B cell (primary cell): ENCODE measurements around the gene ZNF182. TPM values are rescaled to one million over a fixed set of nuclear protein-coding genes. Genes with fewer than 3 reads are reported as not detected.

ENCODE experiments used
- ATAC-seq: fragments of 200-7000 bp; cut with Tn5 transposase; one replicate; pipeline ENCODE4 v1.10.0; 2021; ENCODE audit warnings: low read depth, mild to moderate bottlenecking, moderate number of reproducible peaks, moderate library complexity
- CTCF ChIA-PET: fragments of 350-600 bp; sonication (Branson Sonifier 250); formaldehyde crosslinking; loops from one replicate; lab custom pipeline; 2021; ENCODE audit warnings: antibody characterized with exemption, inconsistent platforms; lab: Charles Lee
- POLR2A ChIA-PET: fragments of 350-600 bp; sonication (Branson Sonifier 250); formaldehyde crosslinking; loops from one replicate; lab custom pipeline; 2021; ENCODE audit warnings: antibody characterized with exemption; lab: Charles Lee
- DNase-seq: peaks from one replicate; pipeline ENCODE4 v3.0.0; 2013
- H2AFZ ChIP-seq: 2 replicates; pipeline ENCODE4 v1.6.1; 2012; ENCODE audit warnings: mild to moderate bottlenecking, low read depth, low read length; ENCODE audit not compliant: insufficient read depth, poor library complexity, severe bottlenecking
- H3K27ac ChIP-seq, 2 donors: 1 replicate in 1 of 2; 2 replicates in 1 of 2; pipeline ENCODE4 v1.5.1; 2012 to 2013; ENCODE audit warnings: low read length in 2 of 2, mild to moderate bottlenecking in 2 of 2, moderate library complexity in 1 of 2
- H3K27me3 ChIP-seq, 4 experiments: fragments of 200-600 bp in 1 of 4; sonication (generic) in 1 of 4; replicated peaks in 1 of 4; 1 replicate in 2 of 4; 2 replicates in 2 of 4; pipeline versions ENCODE4 v1.6.1 to v1.7.0; 2013 to 2016; ENCODE audit warnings: low read length in 3 of 4, mild to moderate bottlenecking in 2 of 4, mixed read lengths in 1 of 4, moderate library complexity in 1 of 4; ENCODE audit not compliant: insufficient read depth in 4 of 4, control insufficient read depth in 3 of 4; ENCODE audit errors: control extremely low read depth in 1 of 4
- H3K36me3 ChIP-seq, 2 experiments: replicated peaks in 1 of 2; 1 replicate in 1 of 2; 2 replicates in 1 of 2; pipeline versions ENCODE4 v1.6.1 to v1.7.1; 2013; ENCODE audit warnings: low read length in 1 of 2; ENCODE audit not compliant: insufficient read depth in 2 of 2, control insufficient read depth in 1 of 2; ENCODE audit errors: control extremely low read depth in 1 of 2, extremely low read depth in 1 of 2
- H3K4me1 ChIP-seq, 2 donors: fragments of 200-600 bp in 1 of 2; sonication (generic) in 1 of 2; 1 replicate in 1 of 2; 2 replicates in 1 of 2; pipeline versions ENCODE4 v1.5.1 to v1.6.1; 2013 to 2017; ENCODE audit warnings: low read length in 2 of 2; ENCODE audit not compliant: control insufficient read depth in 2 of 2, insufficient read depth in 2 of 2
- H3K4me2 ChIP-seq: replicated peaks from 2 replicates; pipeline ENCODE3; 2012; ENCODE audit warnings: mild to moderate bottlenecking, low read depth, low read length; ENCODE audit not compliant: poor library complexity, severe bottlenecking
- H3K4me3 ChIP-seq, 5 experiments: fragments of 200-600 bp in 1 of 5; sonication (generic) in 1 of 5; 1 replicate in 3 of 5; 2 replicates in 2 of 5; pipeline versions ENCODE4 v1.5.1 to v1.7.0; 2011 to 2016; ENCODE audit warnings: low read length in 4 of 5, mild to moderate bottlenecking in 4 of 5, low read depth in 2 of 5, control low read depth in 1 of 5, moderate library complexity in 1 of 5; ENCODE audit not compliant: insufficient read depth in 1 of 5; ENCODE audit errors: control extremely low read depth in 1 of 5, extremely low read depth in 1 of 5
- H3K79me2 ChIP-seq: fragments of 200-600 bp; sonication (generic); one replicate; pipeline ENCODE4 v1.6.0; 2016; ENCODE audit warnings: low read length; ENCODE audit not compliant: control insufficient read depth, insufficient read depth
- H3K9ac ChIP-seq: fragments of 200-600 bp; sonication (generic); 2 replicates; pipeline ENCODE4 v1.6.1; 2017; ENCODE audit warnings: mild to moderate bottlenecking, low read length, moderate library complexity
- H3K9me3 ChIP-seq, 3 donors: one replicate each; pipeline versions ENCODE4 v1.6.1 to v1.7.1; 2013; ENCODE audit warnings: low read length in 2 of 3; ENCODE audit not compliant: control insufficient read depth in 2 of 3, insufficient read depth in 1 of 3; ENCODE audit errors: control extremely low read depth in 1 of 3
- H4K20me1 ChIP-seq: 2 replicates; pipeline ENCODE4 v1.6.0; 2012; ENCODE audit warnings: mild to moderate bottlenecking, low read length; ENCODE audit not compliant: insufficient read depth, control insufficient read depth, poor library complexity, severe bottlenecking
- H3K27ac Mint-ChIP-seq: one replicate; pipeline ENCODE4 v1.8.0; 2021; ENCODE audit warnings: mixed read lengths
- H3K27me3 Mint-ChIP-seq: one replicate; pipeline ENCODE4 v1.8.0; 2021; ENCODE audit warnings: mixed read lengths
- H3K4me1 Mint-ChIP-seq: one replicate; pipeline ENCODE4 v1.8.0; 2021; ENCODE audit warnings: mixed read lengths
- H3K4me3 Mint-ChIP-seq: one replicate; pipeline ENCODE4 v1.8.0; 2021; ENCODE audit warnings: mixed read lengths
- H3K9me3 Mint-ChIP-seq: one replicate; pipeline ENCODE4 v1.8.0; 2022; ENCODE audit warnings: mixed read lengths; ENCODE audit not compliant: insufficient read depth
- EZH2 ChIP-seq: IDR thresholded peaks from 2 replicates; pipeline ENCODE4 v1.6.1; 2012; ENCODE audit warnings: borderline replicate concordance, low read depth, mild to moderate bottlenecking, moderate library complexity, low read length; ENCODE audit not compliant: insufficient read depth, poor library complexity, severe bottlenecking
- WGBS: methylation state at CpG from one replicate; pipeline ENCODE4 v1.1.5; 2013; ENCODE audit warnings: missing lambda C conversion rate; ENCODE audit not compliant: insufficient coverage; 5-methylcytosine and 5-hydroxymethylcytosine counted together
- intact Hi-C: fragments of 100-400 bp; cut with micrococcal nuclease; formaldehyde crosslinking; loops from one replicate; pipeline ENCODE4 v1.10.0; 2022
- polyA minus RNA-seq: library from RNA; depleted of rRNA, polyadenylated mRNA; stranded (reverse); fragments of >200 nt; gene quantifications from 2 replicates; pipeline ENCODE4 v1.2.3, GENCODE V29; 2012
- polyA plus RNA-seq: library from polyadenylated mRNA; depleted of rRNA; stranded (reverse); fragments of >200 nt; gene quantifications from 2 replicates; pipeline ENCODE4 v1.2.3, GENCODE V29; 2012
- total RNA-seq, 2 donors: library from RNA; stranded (reverse); fragments of 120-200 nt in 1 of 2; gene quantifications; 1 replicate in 1 of 2; 2 replicates in 1 of 2; pipeline versions ENCODE4 v1.2.3 to v1.2.4, GENCODE V29; 2013 to 2022
- TF ChIP-seq, protein P1 (sequence below): fragments of 200-600 bp; IDR thresholded peaks from one replicate; pipeline ENCODE4 v1.8.0; 2022; ENCODE audit warnings: antibody characterized with exemption, mild to moderate bottlenecking

ZNF182 gene
- total RNA-seq (12.6 and 13.1 TPM in 2 replicates), polyA plus RNA-seq (4.0 and 4.1 TPM in 2 replicates), polyA minus RNA-seq (4.1 and 5.0 TPM in 2 replicates)
- total RNA-seq (2013) = 10.1 TPM

DNA sequence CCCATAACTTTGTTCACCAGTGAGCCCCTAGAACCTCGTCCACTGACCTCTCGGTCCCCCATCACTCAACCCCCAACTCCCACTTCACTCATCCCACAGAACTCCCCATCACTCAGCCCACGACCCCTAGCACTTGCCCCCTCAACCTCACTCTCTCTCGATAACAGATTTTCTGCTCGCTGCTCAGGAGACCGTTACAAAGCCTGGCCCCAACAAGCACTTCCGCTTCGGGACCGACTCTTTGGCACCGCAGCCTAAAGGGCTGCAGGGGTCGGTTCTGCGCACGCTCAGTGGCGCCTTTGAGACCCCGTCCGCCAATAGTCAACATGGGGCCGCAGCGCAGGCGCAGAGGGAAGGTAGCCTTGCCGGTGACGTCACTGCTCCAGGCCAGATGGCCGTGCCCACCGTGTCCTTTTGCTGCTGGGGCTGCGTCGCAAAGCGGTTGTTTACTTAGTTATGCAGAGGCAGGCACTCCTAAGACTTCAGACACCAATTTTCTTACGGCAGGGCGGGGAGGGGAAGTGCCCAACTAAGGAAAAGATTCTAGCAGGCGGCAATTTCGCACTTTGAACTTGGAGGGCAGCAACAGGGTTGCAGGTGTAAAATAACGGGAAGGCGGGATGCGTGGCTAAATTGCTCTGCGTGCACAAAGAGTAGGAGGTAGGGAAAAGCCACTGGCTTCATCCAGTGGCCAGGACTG, at the start of gene ZNF182:
ZNF182 (minus strand) TSS at position 232 of the 700 bp plus-strand sequence. CDS start 1,380 bp downstream, outside the sequence.
- CTCF ChIA-PET = no interaction called here
- Histone ChIP-seq H3K9ac (peak within 1 kb of the TSS; percentile 76), H3K4me1 (peaks cover 3 to 7% of the 10 kb centered on the region in 2 donors), H3K27me3 (no peaks in the 10 kb centered on the region), H2AFZ (peak within 1 kb of the TSS; percentile 74), H3K4me2 (peak within 1 kb of the TSS; percentile 81), H3K79me2 (peaks cover 16% of the 10 kb centered on the region), H3K4me3 (peak within 1 kb of the TSS; percentile 38 to 73 (median 67)), H4K20me1 (no peaks in the 10 kb centered on the region), H3K27ac (peak within 1 kb of the TSS; percentile 88 to 90), H3K36me3 (peaks cover 2 to 3% of the 10 kb centered on the region in 2 experiments), H3K9me3 (no peaks in the 10 kb centered on the region)
- DNase-seq = peak; percentile 94
- Mint-ChIP-seq H3K9me3 (no peaks in the 10 kb centered on the region), H3K4me1 (peaks cover 30% of the 10 kb centered on the region), H3K27ac (peak within 1 kb of the TSS; percentile 97), H3K4me3 (peak within 1 kb of the TSS; percentile 96), H3K27me3 (no peaks in the 10 kb centered on the region)
- intact Hi-C loops = no loop called here
- ATAC-seq = peak; percentile 94
- POLR2A ChIA-PET = no interaction called here
- 0% methylated on average over 19 of the region's 34 CpGs for WGBS
- TF ChIP-seq, protein P1, sequence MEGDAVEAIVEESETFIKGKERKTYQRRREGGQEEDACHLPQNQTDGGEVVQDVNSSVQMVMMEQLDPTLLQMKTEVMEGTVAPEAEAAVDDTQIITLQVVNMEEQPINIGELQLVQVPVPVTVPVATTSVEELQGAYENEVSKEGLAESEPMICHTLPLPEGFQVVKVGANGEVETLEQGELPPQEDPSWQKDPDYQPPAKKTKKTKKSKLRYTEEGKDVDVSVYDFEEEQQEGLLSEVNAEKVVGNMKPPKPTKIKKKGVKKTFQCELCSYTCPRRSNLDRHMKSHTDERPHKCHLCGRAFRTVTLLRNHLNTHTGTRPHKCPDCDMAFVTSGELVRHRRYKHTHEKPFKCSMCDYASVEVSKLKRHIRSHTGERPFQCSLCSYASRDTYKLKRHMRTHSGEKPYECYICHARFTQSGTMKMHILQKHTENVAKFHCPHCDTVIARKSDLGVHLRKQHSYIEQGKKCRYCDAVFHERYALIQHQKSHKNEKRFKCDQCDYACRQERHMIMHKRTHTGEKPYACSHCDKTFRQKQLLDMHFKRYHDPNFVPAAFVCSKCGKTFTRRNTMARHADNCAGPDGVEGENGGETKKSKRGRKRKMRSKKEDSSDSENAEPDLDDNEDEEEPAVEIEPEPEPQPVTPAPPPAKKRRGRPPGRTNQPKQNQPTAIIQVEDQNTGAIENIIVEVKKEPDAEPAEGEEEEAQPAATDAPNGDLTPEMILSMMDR = no peak

DNA sequence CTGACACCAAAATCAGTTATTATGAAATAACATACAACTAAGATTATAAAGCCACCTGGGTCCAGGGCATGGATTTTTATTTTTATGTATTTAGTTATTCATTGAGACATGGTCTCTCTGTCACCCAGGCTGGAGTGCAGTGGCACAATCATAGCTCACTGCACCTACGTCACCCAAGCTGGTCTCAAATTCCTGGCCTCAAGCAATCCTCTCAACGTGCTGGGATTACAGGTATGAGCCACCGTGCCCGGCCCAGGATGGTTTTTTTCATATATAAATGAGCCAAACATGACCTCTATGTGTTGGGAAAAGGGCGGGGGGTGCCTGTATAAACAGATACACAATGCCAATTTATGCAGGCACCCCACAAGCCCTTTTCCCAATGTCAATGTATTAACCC, 43.1 kb upstream of the ZNF182 start:
- DNase-seq = no peak
- Mint-ChIP-seq H3K27me3 (no peaks in the 10 kb centered on the region), H3K4me3 (no peak overlapping the region), H3K27ac (no peak overlapping the region), H3K4me1 (no peaks in the 10 kb centered on the region), H3K9me3 (no peaks in the 10 kb centered on the region)
- no peaks in the 10 kb centered on the region for H3K4me1 ChIP-seq
- intact Hi-C loops = no loop called here
- no peaks in the 10 kb centered on the region for H3K9me3 ChIP-seq
- no peaks in the 10 kb centered on the region for H3K27me3 ChIP-seq
- no CpG with 5 or more reads among the region's 5 CpGs for WGBS
- H3K36me3 ChIP-seq = no peaks in the 10 kb centered on the region
- H4K20me1 ChIP-seq = no peaks in the 10 kb centered on the region
- no peak overlapping the region for H3K27ac ChIP-seq
- CTCF ChIA-PET = no interaction called here
- H3K4me2 ChIP-seq = no peak overlapping the region
- TF ChIP-seq, protein P1 = no peak
- TF ChIP-seq EZH2 = no peak
- H2AFZ ChIP-seq = no peak overlapping the region
- no peak overlapping the region for H3K4me3 ChIP-seq
- no peaks in the 10 kb centered on the region for H3K79me2 ChIP-seq
- no peak for ATAC-seq
- POLR2A ChIA-PET = no interaction called here
- no peak overlapping the region for H3K9ac ChIP-seq
